ENCODE results near the gene ZPLD1. TPM values are rescaled to one million over a fixed set of nuclear protein-coding genes. Genes with fewer than 3 reads are reported as not detected.

Gene ZPLD1
- total RNA-seq, 1 donor from 2014 or later: 0.45 TPM

GRCh38 chr3:102454181-102454580 lies 19.4 kb downstream of the ZPLD1 start:
- H2AFZ ChIP-seq (ENCODE audit: low read depth, low read length): no peak overlapping the region
- H3K27ac ChIP-seq (ENCODE audit: low read depth, low read length): no peak overlapping the region
- H3K27me3 ChIP-seq (ENCODE audit: insufficient read depth, low read length): no peaks in the 10 kb centered on the region
- no peak for DNase-seq (ENCODE audit: low read depth)
- Mint-ChIP-seq H3K4me3 (ENCODE audit: unreplicated experiment) (no peak overlapping the region), H3K9me3 (ENCODE audit: unreplicated experiment) (no peaks in the 10 kb centered on the region), H3K4me1 (ENCODE audit: low read depth, unreplicated experiment) (no peaks in the 10 kb centered on the region), H3K27me3 (ENCODE audit: low read depth, unreplicated experiment) (no peaks in the 10 kb centered on the region), H3K27ac (ENCODE audit: unreplicated experiment) (no peak overlapping the region), H3K36me3 (ENCODE audit: low read depth, unreplicated experiment) (no peaks in the 10 kb centered on the region)
- H4K20me1 ChIP-seq (ENCODE audit: insufficient read depth, low read length): no peaks in the 10 kb centered on the region
- FAIRE-seq: no peak
- H3K79me2 ChIP-seq (ENCODE audit: insufficient read depth, low read length): no peaks in the 10 kb centered on the region
- H3K4me2 ChIP-seq (ENCODE audit: low read length): no peak overlapping the region
- no peaks in the 10 kb centered on the region for H3K9me3 ChIP-seq (ENCODE audit: insufficient read depth, low read depth, low read length)
- no peak overlapping the region for H3K9ac ChIP-seq (ENCODE audit: low read length)
- no peak for TF ChIP-seq EZH2 (IDR thresholded peaks at IDR 0.05; ENCODE audit: insufficient read depth, low read length)
- TF ChIP-seq, protein P1, sequence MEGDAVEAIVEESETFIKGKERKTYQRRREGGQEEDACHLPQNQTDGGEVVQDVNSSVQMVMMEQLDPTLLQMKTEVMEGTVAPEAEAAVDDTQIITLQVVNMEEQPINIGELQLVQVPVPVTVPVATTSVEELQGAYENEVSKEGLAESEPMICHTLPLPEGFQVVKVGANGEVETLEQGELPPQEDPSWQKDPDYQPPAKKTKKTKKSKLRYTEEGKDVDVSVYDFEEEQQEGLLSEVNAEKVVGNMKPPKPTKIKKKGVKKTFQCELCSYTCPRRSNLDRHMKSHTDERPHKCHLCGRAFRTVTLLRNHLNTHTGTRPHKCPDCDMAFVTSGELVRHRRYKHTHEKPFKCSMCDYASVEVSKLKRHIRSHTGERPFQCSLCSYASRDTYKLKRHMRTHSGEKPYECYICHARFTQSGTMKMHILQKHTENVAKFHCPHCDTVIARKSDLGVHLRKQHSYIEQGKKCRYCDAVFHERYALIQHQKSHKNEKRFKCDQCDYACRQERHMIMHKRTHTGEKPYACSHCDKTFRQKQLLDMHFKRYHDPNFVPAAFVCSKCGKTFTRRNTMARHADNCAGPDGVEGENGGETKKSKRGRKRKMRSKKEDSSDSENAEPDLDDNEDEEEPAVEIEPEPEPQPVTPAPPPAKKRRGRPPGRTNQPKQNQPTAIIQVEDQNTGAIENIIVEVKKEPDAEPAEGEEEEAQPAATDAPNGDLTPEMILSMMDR (IDR thresholded peaks at IDR 0.05; ENCODE audit: insufficient read depth, low read depth, low read length): no peak
- H3K4me3 ChIP-seq (ENCODE audit: insufficient read depth, low read depth, low read length): no peak overlapping the region
- H3K4me1 ChIP-seq (ENCODE audit: insufficient read depth, low read length): no peaks in the 10 kb centered on the region
- H3K36me3 ChIP-seq (ENCODE audit: insufficient read depth, low read length): no peaks in the 10 kb centered on the region

- Histone ChIP-seq H3K4me1 (ENCODE audit: insufficient read depth, low read length) (no peaks in the 10 kb centered on the region), H3K36me3 (ENCODE audit: insufficient read depth, low read length) (no peaks in the 10 kb centered on the region), H2AFZ (ENCODE audit: low read depth, low read length) (no peak overlapping the region), H3K9ac (ENCODE audit: low read length) (no peak overlapping the region), H3K27me3 (ENCODE audit: insufficient read depth, low read length) (no peaks in the 10 kb centered on the region), H4K20me1 (ENCODE audit: insufficient read depth, low read length) (no peaks in the 10 kb centered on the region), H3K27ac (ENCODE audit: low read depth, low read length) (no peak overlapping the region), H3K79me2 (ENCODE audit: insufficient read depth, low read length) (no peaks in the 10 kb centered on the region), H3K4me2 (ENCODE audit: low read length) (no peak overlapping the region), H3K4me3 (ENCODE audit: insufficient read depth, low read depth, low read length) (no peak overlapping the region), H3K9me3 (ENCODE audit: insufficient read depth, low read depth, low read length) (no peaks in the 10 kb centered on the region)
- Mint-ChIP-seq H3K9me3 (ENCODE audit: unreplicated experiment) (no peaks in the 10 kb centered on the region), H3K4me1 (ENCODE audit: low read depth, unreplicated experiment) (no peaks in the 10 kb centered on the region), H3K27ac (ENCODE audit: unreplicated experiment) (no peak overlapping the region), H3K27me3 (ENCODE audit: low read depth, unreplicated experiment) (no peaks in the 10 kb centered on the region), H3K4me3 (ENCODE audit: unreplicated experiment) (no peak overlapping the region), H3K36me3 (ENCODE audit: low read depth, unreplicated experiment) (no peaks in the 10 kb centered on the region)
- FAIRE-seq (no peak), DNase-seq (ENCODE audit: low read depth) (no peak)
- TF ChIP-seq, protein P1 (IDR thresholded peaks at IDR 0.05; ENCODE audit: insufficient read depth, low read depth, low read length): no peak
Observed at GRCh38 chr3:102457644-102458043, 22.8 kb downstream of the ZPLD1 start.

DNA sequence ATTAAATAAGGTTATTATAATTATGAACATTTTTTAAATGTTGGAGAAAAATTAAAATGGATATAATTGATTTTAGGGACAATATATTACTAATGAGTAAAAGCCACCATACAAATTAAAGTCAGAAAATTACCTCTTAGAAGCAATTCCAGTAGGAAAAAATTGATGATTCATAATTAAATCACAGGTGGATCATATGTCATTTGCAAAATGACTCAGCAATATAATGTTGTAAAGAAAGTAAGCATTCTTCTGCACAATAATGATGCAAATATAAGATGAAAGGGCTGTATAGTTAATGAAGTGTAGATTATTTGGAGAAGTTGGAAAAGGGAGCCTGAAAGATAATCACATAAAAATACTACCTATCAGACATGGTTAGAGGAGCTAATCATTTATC lies 25.8 kb downstream of the ZPLD1 start:
- Histone ChIP-seq H3K27ac (ENCODE audit: low read depth, low read length) (no peak overlapping the region), H3K4me2 (ENCODE audit: low read length) (no peak overlapping the region), H3K79me2 (ENCODE audit: insufficient read depth, low read length) (no peaks in the 10 kb centered on the region), H3K27me3 (ENCODE audit: insufficient read depth, low read length) (no peaks in the 10 kb centered on the region), H3K4me1 (ENCODE audit: insufficient read depth, low read length) (no peaks in the 10 kb centered on the region), H4K20me1 (ENCODE audit: insufficient read depth, low read length) (no peaks in the 10 kb centered on the region), H2AFZ (ENCODE audit: low read depth, low read length) (no peak overlapping the region), H3K4me3 (ENCODE audit: insufficient read depth, low read depth, low read length) (no peak overlapping the region), H3K36me3 (ENCODE audit: insufficient read depth, low read length) (no peaks in the 10 kb centered on the region), H3K9me3 (ENCODE audit: insufficient read depth, low read depth, low read length) (no peaks in the 10 kb centered on the region), H3K9ac (ENCODE audit: low read length) (no peak overlapping the region)
- DNase-seq (ENCODE audit: low read depth): peak; percentile 0
- no peak for TF ChIP-seq EZH2 (IDR thresholded peaks at IDR 0.05; ENCODE audit: insufficient read depth, low read length)
- TF ChIP-seq, protein P1 (IDR thresholded peaks at IDR 0.05; ENCODE audit: insufficient read depth, low read depth, low read length): no peak
- H3K36me3 Mint-ChIP-seq (ENCODE audit: low read depth, unreplicated experiment): no peaks in the 10 kb centered on the region
- no peak overlapping the region for H3K4me3 Mint-ChIP-seq (ENCODE audit: unreplicated experiment)
- no peaks in the 10 kb centered on the region for H3K4me1 Mint-ChIP-seq (ENCODE audit: low read depth, unreplicated experiment)
- H3K9me3 Mint-ChIP-seq (ENCODE audit: unreplicated experiment): no peaks in the 10 kb centered on the region
- H3K27ac Mint-ChIP-seq (ENCODE audit: unreplicated experiment): no peak overlapping the region
- no peak for FAIRE-seq
- H3K27me3 Mint-ChIP-seq (ENCODE audit: low read depth, unreplicated experiment): no peaks in the 10 kb centered on the region

Data from astrocyte (in vitro differentiated cells and primary cell).